ENCODE measurements around the gene SH3RF3. TPM values are rescaled to one million over a fixed set of nuclear protein-coding genes. Genes with fewer than 3 reads are reported as not detected.

The SH3RF3 gene
- total RNA-seq, 1 experiment from 2014 or later, result 0.98 TPM

GRCh38 chr2:109510136-109511028 lies 381.4 kb downstream of the SH3RF3 start:
- H3K4me3 Mint-ChIP-seq (ENCODE audit: unreplicated experiment), result no peak overlapping the region
- POLR2A ChIA-PET, result no interaction called here
- Histone ChIP-seq H3K4me1 (no peaks in the 10 kb centered on the region), H3K4me3 (ENCODE audit: low read depth, low read length) (no peak overlapping the region), H3K9me3 (no peaks in the 10 kb centered on the region), H3K27me3 (replicated peaks; ENCODE audit: control insufficient read depth, insufficient read depth, low read length) (no peaks in the 10 kb centered on the region), H3K36me3 (ENCODE audit: control insufficient read depth, insufficient read depth, low read length) (no peaks in the 10 kb centered on the region)
- CTCF ChIA-PET, result interaction anchor here (0.6 to 1.5 kb wide), 29 partner anchors 9 to 490 kb away, joined by 3 to 10 read pairs (median 4); no protein-coding TSS in a partner anchor
- intact Hi-C loops (cut with micrococcal nuclease; ENCODE audit: unreplicated experiment), result loop anchor here (5.0 kb wide), 1 partner anchor 88 kb away; no protein-coding TSS in a partner anchor
- no TSS peak for BruUV-seq (replicated peaks)
- no peaks in the 10 kb centered on the region for H3K4me1 Mint-ChIP-seq (ENCODE audit: low read depth, unreplicated experiment)
- H3K9me3 Mint-ChIP-seq (ENCODE audit: unreplicated experiment), result no peaks in the 10 kb centered on the region
- no peaks in the 10 kb centered on the region for H3K36me3 Mint-ChIP-seq (ENCODE audit: insufficient read depth, unreplicated experiment)
- H3K27ac Mint-ChIP-seq (ENCODE audit: unreplicated experiment), result no peak overlapping the region
- DNase-seq, result peak; percentile 79 to 80
- no peaks in the 10 kb centered on the region for H3K27me3 Mint-ChIP-seq (ENCODE audit: insufficient read depth, unreplicated experiment)
- TF ChIP-seq, protein P1, sequence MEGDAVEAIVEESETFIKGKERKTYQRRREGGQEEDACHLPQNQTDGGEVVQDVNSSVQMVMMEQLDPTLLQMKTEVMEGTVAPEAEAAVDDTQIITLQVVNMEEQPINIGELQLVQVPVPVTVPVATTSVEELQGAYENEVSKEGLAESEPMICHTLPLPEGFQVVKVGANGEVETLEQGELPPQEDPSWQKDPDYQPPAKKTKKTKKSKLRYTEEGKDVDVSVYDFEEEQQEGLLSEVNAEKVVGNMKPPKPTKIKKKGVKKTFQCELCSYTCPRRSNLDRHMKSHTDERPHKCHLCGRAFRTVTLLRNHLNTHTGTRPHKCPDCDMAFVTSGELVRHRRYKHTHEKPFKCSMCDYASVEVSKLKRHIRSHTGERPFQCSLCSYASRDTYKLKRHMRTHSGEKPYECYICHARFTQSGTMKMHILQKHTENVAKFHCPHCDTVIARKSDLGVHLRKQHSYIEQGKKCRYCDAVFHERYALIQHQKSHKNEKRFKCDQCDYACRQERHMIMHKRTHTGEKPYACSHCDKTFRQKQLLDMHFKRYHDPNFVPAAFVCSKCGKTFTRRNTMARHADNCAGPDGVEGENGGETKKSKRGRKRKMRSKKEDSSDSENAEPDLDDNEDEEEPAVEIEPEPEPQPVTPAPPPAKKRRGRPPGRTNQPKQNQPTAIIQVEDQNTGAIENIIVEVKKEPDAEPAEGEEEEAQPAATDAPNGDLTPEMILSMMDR (IDR thresholded peaks at IDR 0.05; ENCODE audit: insufficient read depth in 1 of 2, low read depth in 1 of 2, low read length in 1 of 2, severe bottlenecking in 1 of 2, unreplicated experiment in 1 of 2), result peak; percentile 89 to 98

- Histone ChIP-seq H3K4me1 (no peaks in the 10 kb centered on the region), H3K36me3 (ENCODE audit: control insufficient read depth, insufficient read depth, low read length) (no peaks in the 10 kb centered on the region), H3K27me3 (replicated peaks; ENCODE audit: control insufficient read depth, insufficient read depth, low read length) (no peaks in the 10 kb centered on the region), H3K9me3 (no peaks in the 10 kb centered on the region), H3K4me3 (ENCODE audit: low read depth, low read length) (no peak overlapping the region)
- Mint-ChIP-seq H3K27ac (ENCODE audit: unreplicated experiment) (no peak overlapping the region), H3K9me3 (ENCODE audit: unreplicated experiment) (no peaks in the 10 kb centered on the region), H3K36me3 (ENCODE audit: insufficient read depth, unreplicated experiment) (no peaks in the 10 kb centered on the region), H3K4me1 (ENCODE audit: low read depth, unreplicated experiment) (no peaks in the 10 kb centered on the region), H3K27me3 (ENCODE audit: insufficient read depth, unreplicated experiment) (no peaks in the 10 kb centered on the region), H3K4me3 (ENCODE audit: unreplicated experiment) (no peak overlapping the region)
- no TSS peak for BruUV-seq (replicated peaks)
- no peak for DNase-seq
- TF ChIP-seq, protein P1 (IDR thresholded peaks at IDR 0.05; ENCODE audit: insufficient read depth in 1 of 2, low read depth in 1 of 2, low read length in 1 of 2, severe bottlenecking in 1 of 2, unreplicated experiment in 1 of 2), result no peak
- CTCF ChIA-PET, result interaction anchor here (0.6 to 1.4 kb wide), 4 partner anchors 10 to 70 kb away, joined by 3 to 4 read pairs (median 4); no protein-coding TSS in a partner anchor
- intact Hi-C loops (cut with micrococcal nuclease; ENCODE audit: unreplicated experiment), result loop anchor here (5.0 kb wide), 1 partner anchor 89 kb away; no protein-coding TSS in a partner anchor
- POLR2A ChIA-PET, result no interaction called here
Observed at GRCh38 chr2:109511168-109511567, 382.2 kb downstream of the SH3RF3 start.

GRCh38 chr2:109512076-109512475 lies 383.1 kb downstream of the SH3RF3 start:
- Histone ChIP-seq H3K9me3 (no peaks in the 10 kb centered on the region), H3K4me3 (ENCODE audit: low read depth, low read length) (no peak overlapping the region), H3K4me1 (peaks cover 3% of the 10 kb centered on the region; the same call in 1 of the 2 replicates), H3K27me3 (replicated peaks; ENCODE audit: control insufficient read depth, insufficient read depth, low read length) (no peaks in the 10 kb centered on the region), H3K36me3 (ENCODE audit: control insufficient read depth, insufficient read depth, low read length) (no peaks in the 10 kb centered on the region)
- intact Hi-C loops (cut with micrococcal nuclease; ENCODE audit: unreplicated experiment), result loop anchor here (5.0 kb wide), 1 partner anchor 90 kb away; no protein-coding TSS in a partner anchor
- H3K36me3 Mint-ChIP-seq (ENCODE audit: insufficient read depth, unreplicated experiment), result no peaks in the 10 kb centered on the region
- POLR2A ChIA-PET, result no interaction called here
- no TSS peak for BruUV-seq (replicated peaks)
- no peaks in the 10 kb centered on the region for H3K9me3 Mint-ChIP-seq (ENCODE audit: unreplicated experiment)
- no peak overlapping the region for H3K27ac Mint-ChIP-seq (ENCODE audit: unreplicated experiment)
- H3K4me3 Mint-ChIP-seq (ENCODE audit: unreplicated experiment), result no peak overlapping the region
- no peaks in the 10 kb centered on the region for H3K27me3 Mint-ChIP-seq (ENCODE audit: insufficient read depth, unreplicated experiment)
- no peak for DNase-seq
- CTCF ChIA-PET, result interaction anchor here (0.6 kb wide), 1 partner anchor 189 kb away, joined by 3 read pairs; no protein-coding TSS in a partner anchor
- H3K4me1 Mint-ChIP-seq (ENCODE audit: low read depth, unreplicated experiment), result no peaks in the 10 kb centered on the region
- TF ChIP-seq, protein P1 (IDR thresholded peaks at IDR 0.05; ENCODE audit: insufficient read depth in 1 of 2, low read depth in 1 of 2, low read length in 1 of 2, severe bottlenecking in 1 of 2, unreplicated experiment in 1 of 2), result no peak

Measured in Caco-2 (cell line).